ENCODE results near the gene MYF5. TPM values are rescaled to one million over a fixed set of nuclear protein-coding genes. Genes with fewer than 3 reads are reported as not detected.

Gene MYF5
- total RNA-seq, 4 donors from 2014 or later, result not detected

DNA sequence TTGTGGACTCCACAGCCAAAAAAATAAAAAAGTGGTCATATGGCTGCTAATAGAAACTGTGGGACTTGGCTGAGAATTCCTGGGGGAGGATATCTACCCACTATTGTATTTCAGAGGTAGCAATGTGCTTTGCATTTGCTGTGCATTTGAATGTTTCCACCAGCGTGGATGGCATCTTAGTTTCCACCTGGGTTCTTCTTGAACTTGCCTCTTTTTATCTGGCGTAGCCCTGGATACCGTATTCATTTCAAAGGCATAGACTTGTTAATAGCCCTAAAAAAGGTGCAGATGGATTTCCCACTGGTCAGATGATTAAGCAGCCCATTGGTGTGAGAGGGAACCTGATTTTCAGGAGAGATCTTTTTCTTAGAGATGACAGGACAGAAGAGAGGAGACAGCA lies 1.9 kb upstream of the MYF5 start:
- H3K27ac ChIP-seq, result no peak overlapping the region
- no peaks in the 10 kb centered on the region for H3K9me3 ChIP-seq
- no peak overlapping the region for H3K4me3 ChIP-seq (replicated peaks in 1 of 3)
- H3K4me1 ChIP-seq, result no peaks in the 10 kb centered on the region
- no peak for TF ChIP-seq POLR2A (IDR thresholded peaks at IDR 0.05)
- no peak for TF ChIP-seq CTCF (IDR thresholded peaks at IDR 0.05)
- DNase-seq, result no peak
- WGBS, 2 donors, result 80 to 85% methylated on average over 3 of the region's 3 CpGs
- H3K27me3 ChIP-seq, result peaks cover 6% of the 10 kb centered on the region
- H3K36me3 ChIP-seq, result no peaks in the 10 kb centered on the region
- intact Hi-C loops (cut with DNase I), result no loop called here

DNA sequence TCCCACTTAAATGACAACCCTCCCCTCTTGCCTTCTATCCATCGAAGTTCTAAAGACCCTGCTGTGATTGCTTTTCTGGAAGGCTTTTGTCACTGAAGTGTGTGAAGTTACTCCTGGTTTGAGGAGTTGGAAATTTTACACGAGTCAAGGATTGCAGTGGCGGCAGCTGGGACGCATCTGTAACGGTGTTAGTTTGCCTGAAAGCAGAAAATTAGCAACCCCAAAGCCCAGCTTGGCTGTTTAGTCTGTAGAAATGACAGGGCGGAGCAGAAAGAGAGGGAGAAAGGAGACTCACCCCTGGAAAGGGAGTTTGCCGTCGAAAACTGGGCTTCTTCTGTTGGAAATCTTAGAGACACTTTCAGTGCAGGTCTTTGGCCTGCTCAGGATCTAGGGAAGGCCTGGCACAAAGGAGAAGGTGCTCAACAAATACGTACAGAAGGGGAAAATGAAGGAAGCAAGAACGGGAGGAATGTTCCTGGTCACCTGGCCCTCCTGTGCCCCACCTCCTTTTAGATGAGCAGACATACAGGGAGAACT lies 931 bp upstream of the MYF5 start:
- no peak for DNase-seq
- H3K36me3 ChIP-seq, result no peaks in the 10 kb centered on the region
- intact Hi-C loops (cut with DNase I), result no loop called here

DNA sequence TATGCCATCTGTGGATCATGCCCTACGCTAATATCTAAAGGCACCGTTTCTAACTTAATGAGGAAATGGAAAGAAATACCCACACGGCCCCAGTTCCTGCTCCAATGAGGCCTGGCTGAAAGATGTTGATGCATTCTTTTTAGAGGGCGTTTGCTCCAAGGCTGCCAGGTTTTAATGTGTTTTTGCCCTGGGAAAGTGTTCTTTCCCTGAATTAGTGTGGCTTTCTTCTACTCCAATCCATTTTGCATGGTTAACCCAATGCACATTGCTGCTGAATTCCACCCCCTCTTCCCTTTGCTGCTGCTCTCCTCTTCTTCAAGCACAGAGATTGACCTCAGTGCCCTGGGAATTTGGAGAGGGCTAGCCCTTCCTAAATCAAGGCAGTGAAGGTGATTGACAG lies 1.1 kb downstream of the MYF5 start:
- Histone ChIP-seq H3K4me3 (replicated peaks in 1 of 3) (no peak overlapping the region), H3K27me3 (no peaks in the 10 kb centered on the region), H3K36me3 (no peaks in the 10 kb centered on the region), H3K9me3 (no peaks in the 10 kb centered on the region), H3K27ac (no peak overlapping the region), H3K4me1 (no peaks in the 10 kb centered on the region)
- intact Hi-C loops (cut with DNase I), result no loop called here
- no peak for DNase-seq
- TF ChIP-seq POLR2A (IDR thresholded peaks at IDR 0.05), result no peak
- no peak for TF ChIP-seq CTCF (IDR thresholded peaks at IDR 0.05)
- WGBS, 2 donors, result 75 to 84% methylated on average over 4 of the region's 4 CpGs

More for the DNA sequence above, 931 bp upstream of the MYF5 start:
- Histone ChIP-seq H3K4me3 (replicated peaks in 1 of 3) (no peak overlapping the region), H3K27ac (no peak overlapping the region), H3K27me3 (no peaks in the 10 kb centered on the region), H3K4me1 (no peaks in the 10 kb centered on the region), H3K9me3 (no peaks in the 10 kb centered on the region)
- TF ChIP-seq POLR2A (IDR thresholded peaks at IDR 0.05) (no peak), CTCF (IDR thresholded peaks at IDR 0.05) (no peak)
- WGBS, 2 donors, result 52 to 53% methylated on average over 10 of the region's 10 CpGs

DNA sequence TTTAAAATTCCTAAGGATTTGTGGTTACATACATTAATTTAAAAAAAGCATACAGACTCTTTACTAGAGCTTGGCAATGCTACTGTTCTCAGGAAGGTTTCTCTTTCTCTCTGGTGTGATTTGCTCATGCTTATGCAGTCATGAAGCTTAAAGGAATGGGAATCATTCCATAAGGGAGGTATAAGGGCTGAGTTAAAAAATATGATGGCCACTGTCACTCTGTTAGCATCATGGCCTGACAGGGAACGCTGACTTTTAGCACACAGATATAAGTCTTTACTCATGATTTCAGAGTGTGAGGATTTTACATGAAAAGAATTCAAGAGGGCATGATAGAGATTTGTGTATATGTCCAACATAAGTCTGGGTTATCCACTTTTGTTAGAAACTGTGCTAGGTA lies 3.8 kb downstream of the MYF5 start:
- Histone ChIP-seq H3K27me3 (no peaks in the 10 kb centered on the region), H3K36me3 (no peaks in the 10 kb centered on the region), H3K4me3 (replicated peaks in 1 of 3) (no peak overlapping the region), H3K9me3 (no peaks in the 10 kb centered on the region), H3K4me1 (no peaks in the 10 kb centered on the region), H3K27ac (no peak overlapping the region)
- DNase-seq, result no peak
- intact Hi-C loops (cut with DNase I), result no loop called here
- 88 to 91% methylated on average over 1 of the region's 1 CpG for WGBS, 2 donors
- TF ChIP-seq CTCF (IDR thresholded peaks at IDR 0.05), result no peak
- no peak for TF ChIP-seq POLR2A (IDR thresholded peaks at IDR 0.05)

DNA sequence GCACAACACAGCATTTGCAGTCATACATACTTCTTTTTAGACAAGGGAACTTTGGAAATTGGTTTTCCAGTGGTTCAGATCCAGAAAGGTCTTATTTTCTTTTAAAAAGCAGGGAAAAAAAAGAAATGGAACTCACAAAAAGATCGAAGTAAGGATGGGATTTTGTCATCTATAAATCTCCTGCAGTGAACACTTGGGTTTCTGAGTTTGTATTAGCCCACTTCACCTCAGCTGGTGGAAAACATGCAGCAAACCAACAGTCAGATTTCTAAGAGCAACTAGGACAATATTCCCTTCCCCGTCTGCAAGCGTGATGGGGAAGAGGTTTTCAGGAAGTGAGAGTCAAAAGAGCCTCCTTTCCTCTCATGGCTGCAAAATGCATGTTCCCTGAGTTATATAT lies 4.6 kb downstream of the MYF5 start:
- DNase-seq, result no peak
- 46 to 52% methylated on average over 3 of the region's 3 CpGs for WGBS, 2 donors
- Histone ChIP-seq H3K27ac (no peak overlapping the region), H3K9me3 (no peaks in the 10 kb centered on the region), H3K4me1 (no peaks in the 10 kb centered on the region), H3K36me3 (no peaks in the 10 kb centered on the region), H3K27me3 (no peaks in the 10 kb centered on the region), H3K4me3 (replicated peaks in 1 of 3) (no peak overlapping the region)
- intact Hi-C loops (cut with DNase I), result no loop called here
- no peak for TF ChIP-seq CTCF (IDR thresholded peaks at IDR 0.05)
- TF ChIP-seq POLR2A (IDR thresholded peaks at IDR 0.05), result no peak
